ENCODE results near the gene CD22.

Gene CD22

GRCh38 chr19:35290381-35291127, 38.4 kb upstream of the CD22 start:
- no peaks in the 10 kb centered on the region for H3K36me3 ChIP-seq (ENCODE audit: insufficient read depth, low read length)
- H3K27me3 ChIP-seq (ENCODE audit: control insufficient read depth in 1 of 2, insufficient read depth in 2 of 2, low read length in 2 of 2): peaks cover 0 to 19% of the 10 kb centered on the region in 2 donors
- H3K4me3 ChIP-seq (ENCODE audit: low read depth in 1 of 2, low read length in 2 of 2): no peak overlapping the region
- H3K9me3 ChIP-seq (ENCODE audit: low read length): no peaks in the 10 kb centered on the region
- no peak overlapping the region for H3K9ac ChIP-seq (ENCODE audit: low read length)
- no peak overlapping the region for H3K27ac ChIP-seq (ENCODE audit: low read depth, low read length)
- no peaks in the 10 kb centered on the region for H3K4me1 ChIP-seq (ENCODE audit: insufficient read depth, low read length)

DNA sequence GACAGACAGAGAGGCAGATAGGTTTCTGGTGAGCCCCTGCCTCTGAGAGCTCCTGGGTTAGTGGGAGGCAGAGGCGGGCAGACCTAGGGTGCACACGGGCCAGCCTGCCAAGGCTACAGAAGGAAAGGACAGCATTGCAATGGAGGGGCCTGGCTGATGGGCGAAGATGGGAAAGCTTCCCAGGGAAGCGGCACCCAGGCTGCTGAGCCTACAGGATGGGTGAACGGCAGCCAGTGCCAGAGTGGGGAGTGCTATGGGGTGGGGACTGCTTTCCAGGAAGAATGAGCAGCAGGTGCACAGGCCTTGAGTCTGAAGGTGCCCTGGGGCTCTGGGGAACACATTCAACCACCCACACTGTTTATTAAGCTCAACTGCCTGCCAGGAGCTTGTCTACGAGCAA, 37.7 kb upstream of the CD22 start:
- no peaks in the 10 kb centered on the region for H3K36me3 ChIP-seq (ENCODE audit: insufficient read depth, low read length)
- peaks cover 0 to 26% of the 10 kb centered on the region in 2 donors for H3K27me3 ChIP-seq (ENCODE audit: control insufficient read depth in 1 of 2, insufficient read depth in 2 of 2, low read length in 2 of 2)
- no peaks in the 10 kb centered on the region for H3K9me3 ChIP-seq (ENCODE audit: low read length)
- no peak overlapping the region for H3K27ac ChIP-seq (ENCODE audit: low read depth, low read length)
- H3K4me3 ChIP-seq (ENCODE audit: low read depth in 1 of 2, low read length in 2 of 2): no peak overlapping the region
- H3K4me1 ChIP-seq (ENCODE audit: insufficient read depth, low read length): no peaks in the 10 kb centered on the region
- no peak overlapping the region for H3K9ac ChIP-seq (ENCODE audit: low read length)

- H3K27me3 ChIP-seq (ENCODE audit: control insufficient read depth in 1 of 2, insufficient read depth in 2 of 2, low read length in 2 of 2): peaks cover 0 to 29% of the 10 kb centered on the region in 2 donors
- H3K4me3 ChIP-seq (ENCODE audit: low read depth in 1 of 2, low read length in 2 of 2): no peak within 1 kb of the TSS
- no peaks in the 10 kb centered on the region for H3K36me3 ChIP-seq (ENCODE audit: insufficient read depth, low read length)
- no peak within 1 kb of the TSS for H3K9ac ChIP-seq (ENCODE audit: low read length)
- H3K4me1 ChIP-seq (ENCODE audit: insufficient read depth, low read length): no peaks in the 10 kb centered on the region
- no peak within 1 kb of the TSS for H3K27ac ChIP-seq (ENCODE audit: low read depth, low read length)
- no peaks in the 10 kb centered on the region for H3K9me3 ChIP-seq (ENCODE audit: low read length)
Measured at GRCh38 chr19:35291916-35292315, 37.1 kb upstream of the CD22 start, which contains the start of gene MAG. TSS of gene MAG (plus strand) at chr19:35292161. CDS start at chr19:35295409, 3,248 bp downstream.

GRCh38 chr19:35292421-35293362, 36.3 kb upstream of the CD22 start:
- Histone ChIP-seq H3K27ac (ENCODE audit: low read depth, low read length) (no peak overlapping the region), H3K27me3 (ENCODE audit: control insufficient read depth in 1 of 2, insufficient read depth in 2 of 2, low read length in 2 of 2) (peaks cover 4 to 29% of the 10 kb centered on the region in 2 donors), H3K9me3 (ENCODE audit: low read length) (no peaks in the 10 kb centered on the region), H3K4me3 (ENCODE audit: low read depth in 1 of 2, low read length in 2 of 2) (no peak overlapping the region), H3K4me1 (ENCODE audit: insufficient read depth, low read length) (no peaks in the 10 kb centered on the region), H3K36me3 (ENCODE audit: insufficient read depth, low read length) (no peaks in the 10 kb centered on the region), H3K9ac (ENCODE audit: low read length) (no peak overlapping the region)

- Histone ChIP-seq H3K9ac (ENCODE audit: low read length) (no peak overlapping the region), H3K27ac (ENCODE audit: low read depth, low read length) (no peak overlapping the region), H3K36me3 (ENCODE audit: insufficient read depth, low read length) (no peaks in the 10 kb centered on the region), H3K4me1 (ENCODE audit: insufficient read depth, low read length) (no peaks in the 10 kb centered on the region), H3K4me3 (ENCODE audit: low read depth in 1 of 2, low read length in 2 of 2) (no peak overlapping the region), H3K9me3 (ENCODE audit: low read length) (no peaks in the 10 kb centered on the region), H3K27me3 (ENCODE audit: control insufficient read depth in 1 of 2, insufficient read depth in 2 of 2, low read length in 2 of 2) (peaks cover 10 to 29% of the 10 kb centered on the region in 2 donors)
Measured at GRCh38 chr19:35293363-35293739, 35.6 kb upstream of the CD22 start.

GRCh38 chr19:35293808-35294207, 35.2 kb upstream of the CD22 start:
- Histone ChIP-seq H3K9ac (ENCODE audit: low read length) (no peak overlapping the region), H3K27ac (ENCODE audit: low read depth, low read length) (no peak overlapping the region), H3K4me1 (ENCODE audit: insufficient read depth, low read length) (no peaks in the 10 kb centered on the region), H3K27me3 (ENCODE audit: control insufficient read depth in 1 of 2, insufficient read depth in 2 of 2, low read length in 2 of 2) (peaks cover 13 to 29% of the 10 kb centered on the region in 2 donors), H3K36me3 (ENCODE audit: insufficient read depth, low read length) (no peaks in the 10 kb centered on the region), H3K9me3 (ENCODE audit: low read length) (no peaks in the 10 kb centered on the region), H3K4me3 (ENCODE audit: low read depth in 1 of 2, low read length in 2 of 2) (no peak overlapping the region)

DNA sequence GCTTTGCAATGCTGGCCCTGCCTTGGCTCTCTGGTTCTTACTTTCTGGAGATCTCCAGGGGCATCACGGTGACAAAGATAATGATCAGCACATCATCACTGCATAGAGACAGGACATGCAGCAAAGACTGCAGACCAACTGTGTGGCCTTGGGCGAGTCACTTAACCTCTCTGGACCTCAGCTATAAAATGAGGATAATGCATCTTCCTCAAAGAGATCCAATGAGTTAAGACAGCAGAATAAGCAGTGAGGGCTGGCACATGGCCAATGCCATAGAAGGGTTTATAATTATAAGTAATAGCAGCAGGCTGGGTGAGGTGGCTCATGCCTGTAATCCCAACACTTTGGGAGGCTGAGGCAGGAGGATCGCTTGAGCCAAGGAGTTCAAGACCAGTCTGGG, 34.7 kb upstream of the CD22 start:
- Histone ChIP-seq H3K36me3 (ENCODE audit: insufficient read depth, low read length) (no peaks in the 10 kb centered on the region), H3K27me3 (ENCODE audit: control insufficient read depth in 1 of 2, insufficient read depth in 2 of 2, low read length in 2 of 2) (peaks cover 13 to 33% of the 10 kb centered on the region in 2 donors), H3K9me3 (ENCODE audit: low read length) (no peaks in the 10 kb centered on the region), H3K4me1 (ENCODE audit: insufficient read depth, low read length) (no peaks in the 10 kb centered on the region), H3K4me3 (ENCODE audit: low read depth in 1 of 2, low read length in 2 of 2) (no peak overlapping the region), H3K27ac (ENCODE audit: low read depth, low read length) (no peak overlapping the region), H3K9ac (ENCODE audit: low read length) (no peak overlapping the region)

GRCh38 chr19:35294859-35295791, 33.9 kb upstream of the CD22 start:
- H3K9me3 ChIP-seq (ENCODE audit: low read length): no peaks in the 10 kb centered on the region
- H3K27ac ChIP-seq (ENCODE audit: low read depth, low read length): no peak overlapping the region
- H3K4me3 ChIP-seq (ENCODE audit: low read depth in 1 of 2, low read length in 2 of 2): no peak overlapping the region
- H3K36me3 ChIP-seq (ENCODE audit: insufficient read depth, low read length): no peaks in the 10 kb centered on the region
- no peak overlapping the region for H3K9ac ChIP-seq (ENCODE audit: low read length)
- no peaks in the 10 kb centered on the region for H3K4me1 ChIP-seq (ENCODE audit: insufficient read depth, low read length)
- peaks cover 13 to 34% of the 10 kb centered on the region in 2 donors for H3K27me3 ChIP-seq (ENCODE audit: control insufficient read depth in 1 of 2, insufficient read depth in 2 of 2, low read length in 2 of 2)

DNA sequence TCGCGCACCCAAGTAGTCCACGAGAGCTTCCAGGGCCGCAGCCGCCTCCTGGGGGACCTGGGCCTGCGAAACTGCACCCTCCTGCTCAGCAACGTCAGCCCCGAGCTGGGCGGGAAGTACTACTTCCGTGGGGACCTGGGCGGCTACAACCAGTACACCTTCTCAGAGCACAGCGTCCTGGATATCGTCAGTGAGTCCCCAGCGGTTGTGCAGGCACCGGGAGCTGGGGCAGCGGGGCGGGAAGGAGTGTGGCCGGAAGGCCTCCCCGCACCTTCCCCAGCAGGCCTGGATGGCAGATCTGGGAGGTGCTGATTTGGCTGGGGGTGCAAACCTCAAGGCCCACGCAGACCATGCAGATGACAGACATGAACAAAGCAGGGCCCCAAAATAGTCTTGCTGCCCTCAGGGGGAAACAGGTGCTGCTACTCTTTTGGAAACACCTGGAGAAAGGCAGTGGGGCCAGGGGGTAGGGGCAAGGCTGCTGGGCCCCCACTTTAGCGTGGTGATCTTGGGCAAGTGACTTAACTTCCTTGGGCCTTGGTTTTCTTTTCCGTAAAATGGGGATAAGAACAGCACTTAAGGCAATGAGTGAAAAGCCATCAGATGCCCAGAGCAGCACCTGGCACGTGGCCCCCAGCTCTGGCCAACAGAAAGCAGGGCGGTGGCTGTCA, 33.1 kb upstream of the CD22 start:
- H3K4me1 ChIP-seq (ENCODE audit: insufficient read depth, low read length): no peaks in the 10 kb centered on the region
- peaks cover 13 to 42% of the 10 kb centered on the region in 2 donors for H3K27me3 ChIP-seq (ENCODE audit: control insufficient read depth in 1 of 2, insufficient read depth in 2 of 2, low read length in 2 of 2)
- no peak overlapping the region for H3K9ac ChIP-seq (ENCODE audit: low read length)
- no peaks in the 10 kb centered on the region for H3K9me3 ChIP-seq (ENCODE audit: low read length)
- no peak overlapping the region for H3K27ac ChIP-seq (ENCODE audit: low read depth, low read length)
- no peak overlapping the region for H3K4me3 ChIP-seq (ENCODE audit: low read depth in 1 of 2, low read length in 2 of 2)
- no peaks in the 10 kb centered on the region for H3K36me3 ChIP-seq (ENCODE audit: insufficient read depth, low read length)

DNA sequence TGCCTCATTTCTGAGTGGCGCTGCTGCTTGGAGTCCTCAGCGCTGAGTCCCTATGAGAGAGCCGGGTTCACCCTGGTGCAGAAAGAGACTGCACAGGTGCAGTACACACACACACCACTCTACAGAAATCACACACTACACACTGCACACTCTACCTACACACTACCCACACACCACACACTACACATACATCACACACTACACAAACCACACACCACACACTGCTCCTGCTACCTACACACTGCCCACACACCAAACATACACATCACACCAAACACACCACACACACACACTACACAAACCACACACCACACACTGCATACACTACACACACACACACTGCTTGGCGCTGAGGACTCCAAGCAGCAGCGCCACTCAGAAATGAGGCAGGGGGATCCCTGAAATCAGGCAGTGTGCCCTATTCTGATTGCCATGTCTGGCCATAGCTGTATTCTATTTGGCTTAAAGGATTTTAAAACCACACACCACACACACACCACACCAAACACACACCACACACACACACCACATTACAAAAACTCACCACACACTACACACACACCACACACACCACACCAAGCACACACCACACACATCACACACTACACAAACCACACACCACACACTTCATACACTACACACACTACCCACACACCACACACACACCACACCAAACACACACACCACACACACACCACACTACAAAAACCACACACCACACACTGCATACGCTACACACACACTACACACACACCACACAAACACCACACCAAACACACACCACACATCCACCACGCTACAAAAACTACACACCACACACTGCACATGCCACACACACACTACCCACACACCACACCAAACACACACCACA, 32.1 kb upstream of the CD22 start:
- H3K4me3 ChIP-seq (ENCODE audit: low read depth in 1 of 2, low read length in 2 of 2): no peak overlapping the region
- H3K9ac ChIP-seq (ENCODE audit: low read length): no peak overlapping the region
- no peaks in the 10 kb centered on the region for H3K36me3 ChIP-seq (ENCODE audit: insufficient read depth, low read length)
- H3K9me3 ChIP-seq (ENCODE audit: low read length): no peaks in the 10 kb centered on the region
- no peaks in the 10 kb centered on the region for H3K4me1 ChIP-seq (ENCODE audit: insufficient read depth, low read length)
- no peak overlapping the region for H3K27ac ChIP-seq (ENCODE audit: low read depth, low read length)
- H3K27me3 ChIP-seq (ENCODE audit: control insufficient read depth in 1 of 2, insufficient read depth in 2 of 2, low read length in 2 of 2): peaks cover 14 to 38% of the 10 kb centered on the region in 2 donors
